GM19397 (cell line): ENCODE results near the gene PRR35.
A peak's percentile ranks its signal among the peaks of the same experiment; 100 is the strongest.

Experiments
- ATAC-seq: cut with Tn5 transposase; IDR thresholded peaks from one replicate; pipeline ENCODE4 v1.9.1; 2021; ENCODE audit warnings: mild to moderate bottlenecking, moderate library complexity; ENCODE audit not compliant: unreplicated experiment

Gene PRR35

DNA sequence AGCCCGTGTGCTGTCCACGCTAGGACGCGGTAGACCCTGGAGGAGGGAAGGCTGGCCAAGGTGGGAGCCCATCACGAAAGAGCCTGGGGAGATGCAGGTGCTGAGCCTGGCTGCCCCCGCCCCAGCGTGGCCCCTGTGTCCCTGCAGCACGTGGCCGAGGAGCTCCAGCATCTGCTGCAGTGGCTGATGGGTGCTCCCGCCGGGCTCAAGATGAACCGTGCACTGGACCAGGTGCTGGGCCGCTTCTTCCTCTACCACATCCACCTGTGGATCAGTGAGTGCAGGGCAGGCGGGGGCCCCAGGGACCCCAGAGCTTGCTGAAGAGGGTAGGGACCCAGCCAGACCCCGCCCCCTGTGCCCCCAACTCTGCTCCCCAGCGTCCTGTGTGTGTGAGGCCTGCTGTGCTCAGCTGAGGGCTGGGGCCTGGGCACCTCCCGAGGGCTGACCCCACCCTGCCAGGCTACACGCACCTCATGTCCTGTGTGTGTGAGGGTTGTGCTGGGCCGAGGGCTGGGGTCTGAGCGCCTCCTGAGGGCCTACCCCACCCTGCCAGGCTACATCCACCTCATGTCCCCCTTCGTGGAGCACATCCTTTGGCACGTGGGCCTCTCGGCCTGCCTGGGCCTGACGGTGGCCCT, 18.2 kb downstream of the PRR35 start:
- ATAC-seq = no peak

DNA sequence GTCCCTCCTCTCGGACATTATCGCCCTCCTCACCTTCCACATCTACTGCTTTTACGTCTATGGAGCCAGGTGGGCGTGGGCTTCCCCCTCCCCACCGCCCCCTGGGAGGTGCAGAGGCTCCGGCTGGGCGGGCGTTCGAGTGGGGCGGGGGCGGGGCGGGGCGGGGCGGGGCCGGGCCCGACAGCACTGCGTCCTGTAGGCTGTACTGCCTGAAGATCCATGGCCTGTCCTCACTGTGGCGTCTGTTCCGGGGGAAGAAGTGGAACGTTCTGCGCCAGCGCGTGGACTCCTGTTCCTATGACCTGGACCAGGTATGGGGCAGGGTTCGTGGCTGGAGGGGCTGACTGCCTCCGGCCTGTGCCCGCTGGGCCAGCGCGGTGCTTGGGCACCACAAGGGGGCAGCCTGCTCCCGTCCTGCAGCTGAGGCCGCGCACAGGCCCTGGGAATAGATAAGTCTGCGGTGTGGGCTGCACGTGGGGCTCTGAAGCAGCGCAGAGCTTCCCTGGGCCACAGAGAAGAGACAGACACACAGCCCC, 18.7 kb downstream of the PRR35 start:
- peak; percentile 56 for ATAC-seq

DNA sequence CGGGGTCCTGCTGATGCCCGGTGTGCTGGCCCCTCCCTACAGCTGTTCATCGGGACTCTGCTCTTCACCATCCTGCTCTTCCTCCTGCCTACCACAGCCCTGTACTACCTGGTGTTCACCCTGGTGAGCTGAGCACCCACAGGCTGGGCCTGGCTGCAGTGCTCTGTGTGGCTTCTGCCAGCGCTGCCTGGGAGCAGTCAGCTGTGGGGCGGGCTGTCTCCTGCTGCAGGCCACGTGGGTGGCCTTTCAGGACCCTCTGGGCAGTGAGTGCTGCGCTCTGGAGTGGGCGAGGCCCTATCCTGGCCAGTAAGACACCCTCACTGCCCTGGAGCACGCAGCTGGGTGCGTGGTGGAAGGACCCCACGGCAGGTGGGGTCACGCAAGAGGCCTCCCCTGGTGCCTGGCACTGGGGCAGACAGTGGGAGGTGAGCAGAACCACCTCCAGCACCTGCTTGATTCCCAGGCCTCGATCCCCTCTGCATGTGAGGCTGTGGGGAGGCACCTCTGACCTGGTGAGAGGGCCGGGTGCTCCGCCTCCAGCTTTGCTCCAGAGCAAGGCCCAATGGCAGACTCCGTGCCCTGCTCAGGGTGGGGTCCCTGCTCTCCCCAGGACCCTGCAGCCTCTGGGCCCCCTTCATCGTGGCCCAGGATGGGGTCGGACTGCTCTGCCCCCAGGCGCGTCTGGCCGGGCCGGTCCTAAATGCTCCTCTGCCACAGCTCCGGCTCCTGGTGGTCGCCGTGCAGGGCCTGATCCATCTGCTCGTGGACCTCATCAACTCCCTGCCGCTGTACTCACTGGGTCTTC, 20.1 kb downstream of the PRR35 start:
- ATAC-seq = no peak

- ATAC-seq = no peak
These were observed 20.8 kb downstream of the PRR35 start for GRCh38 chr16:580946-581498.

GRCh38 chr16:582218-582613, 22.0 kb downstream of the PRR35 start:
- no peak for ATAC-seq

GRCh38 chr16:582614-583331, 22.6 kb downstream of the PRR35 start:
- no peak for ATAC-seq

DNA sequence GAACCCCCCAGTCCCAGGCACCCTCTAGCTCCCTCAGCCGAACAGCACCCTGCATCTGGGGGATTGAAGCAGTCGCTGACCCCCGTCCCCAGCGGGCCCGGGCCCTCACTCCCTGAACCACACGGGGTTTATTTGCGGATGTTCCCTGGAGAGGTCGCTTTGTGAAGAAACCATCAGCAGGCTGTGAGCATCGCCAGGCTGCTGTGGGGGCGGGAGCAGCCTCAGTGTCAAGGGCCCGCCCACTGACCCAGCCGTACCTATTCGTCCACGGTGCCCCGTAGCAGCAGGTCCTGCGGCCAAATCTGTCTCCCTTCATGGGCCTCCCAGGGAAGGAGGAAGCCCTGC, 23.2 kb downstream of the PRR35 start:
- no peak for ATAC-seq

DNA sequence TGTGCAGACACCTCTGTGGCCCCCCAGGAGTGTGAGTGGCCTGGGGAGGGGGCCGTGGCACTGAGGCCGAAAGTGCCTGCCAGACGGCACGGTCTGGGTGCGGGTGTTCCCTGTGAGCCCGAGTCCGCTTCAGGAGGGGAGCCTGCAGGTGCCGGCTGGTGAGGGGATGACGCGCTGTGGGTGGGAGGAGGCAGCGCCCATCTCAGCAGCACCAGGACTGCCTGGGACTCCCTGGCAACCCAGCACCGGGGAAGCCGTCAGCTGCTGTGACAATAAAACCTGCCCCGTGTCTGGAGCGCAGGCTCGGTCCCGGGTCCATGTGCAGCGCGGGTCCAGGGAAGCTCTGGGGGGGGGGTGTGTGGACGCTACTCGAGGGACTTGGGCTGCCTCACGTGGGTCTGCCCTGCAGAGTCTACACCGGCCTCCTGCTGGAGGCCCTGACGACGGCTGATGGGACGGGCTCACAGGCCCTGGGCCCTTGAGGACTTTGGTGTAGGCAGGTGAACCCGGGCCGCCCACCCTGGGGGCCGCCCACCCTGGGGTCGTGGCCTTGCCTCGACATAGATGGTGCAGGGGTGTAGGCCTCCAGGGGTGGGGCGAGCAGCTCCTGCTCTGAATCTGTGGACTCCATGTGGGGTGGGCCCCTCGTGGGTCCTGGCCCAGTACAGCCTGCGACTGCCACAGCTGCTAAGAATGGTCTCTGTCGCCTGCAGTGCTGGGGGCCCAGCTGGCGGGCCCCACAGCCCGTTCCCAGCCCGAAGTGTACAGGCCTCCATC, 23.8 kb downstream of the PRR35 start:
- ATAC-seq = no peak

GRCh38 chr16:585351-585750, 25.2 kb downstream of the PRR35 start:
- no peak for ATAC-seq

GRCh38 chr16:586047-586644, 26.0 kb downstream of the PRR35 start:
- ATAC-seq = no peak

DNA sequence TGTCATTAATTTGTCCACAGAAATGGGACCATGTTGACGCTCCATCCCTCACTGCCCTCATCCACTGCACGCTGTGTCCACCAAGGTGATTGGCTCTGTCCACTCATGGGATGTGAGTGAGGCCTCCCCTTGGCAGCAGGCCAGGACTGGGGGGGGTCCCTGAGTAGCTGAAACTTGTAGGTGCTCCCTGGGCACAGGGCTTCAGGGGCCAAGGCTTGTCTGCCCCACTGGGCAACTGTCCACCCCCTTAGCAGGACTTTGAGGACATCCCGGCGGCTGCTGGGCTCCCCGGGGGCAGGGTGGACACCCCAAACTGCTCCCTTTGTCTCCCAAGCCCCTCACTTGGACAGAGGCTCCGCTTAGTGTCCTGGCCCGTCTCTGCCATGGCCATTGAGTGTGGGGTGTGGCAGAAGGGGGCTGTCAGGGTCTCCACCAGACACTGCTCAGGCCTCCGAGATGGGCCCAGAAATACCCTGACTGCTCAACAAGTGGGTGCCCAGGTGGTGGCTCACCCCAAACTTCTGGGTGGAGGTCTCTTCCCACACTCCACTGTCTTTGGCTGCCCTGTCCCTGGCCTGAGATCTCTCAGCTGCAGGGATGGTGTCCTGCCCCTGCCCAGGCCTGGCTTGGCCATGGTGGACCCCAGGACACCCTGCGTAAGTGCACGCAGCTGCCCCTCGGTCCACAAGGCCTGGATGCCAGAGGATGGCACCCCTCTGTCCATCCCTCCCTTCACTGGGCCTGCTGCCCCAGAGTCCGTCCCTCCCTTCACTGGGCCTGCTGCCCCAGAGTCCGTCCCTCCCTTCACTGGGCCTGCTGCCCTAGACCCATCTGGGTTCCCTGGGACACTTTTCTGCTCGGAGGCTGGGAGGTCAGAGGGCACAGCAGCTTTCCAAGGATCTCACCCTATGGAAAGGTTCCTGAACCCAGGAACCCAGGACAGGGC, 26.7 kb downstream of the PRR35 start:
- ATAC-seq = no peak

DNA sequence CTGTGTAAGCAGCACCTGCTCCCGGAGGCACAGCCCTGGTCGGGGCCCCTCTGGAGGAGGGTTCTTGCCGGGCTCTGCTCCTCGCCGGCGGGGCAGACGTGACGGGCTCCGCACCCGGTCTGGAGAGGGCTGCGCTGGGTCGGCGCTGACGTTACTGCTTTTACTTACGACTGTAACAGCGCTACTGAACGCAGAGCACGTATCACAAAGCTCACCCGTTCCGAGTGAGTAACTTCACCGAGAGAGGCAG, 28.4 kb downstream of the PRR35 start:
- ATAC-seq = peak; percentile 2

GRCh38 chr16:588889-589657, 28.9 kb downstream of the PRR35 start:
- peak; percentile 69 for ATAC-seq

- peak; percentile 72 for ATAC-seq
These were observed 29.5 kb downstream of the PRR35 start, which contains the start of gene RAB40C for GRCh38 chr16:589658-590187. Gene RAB40C, plus strand, starts transcription at chr16:590066. Its CDS starts 226 bp downstream, at chr16:590292.

DNA sequence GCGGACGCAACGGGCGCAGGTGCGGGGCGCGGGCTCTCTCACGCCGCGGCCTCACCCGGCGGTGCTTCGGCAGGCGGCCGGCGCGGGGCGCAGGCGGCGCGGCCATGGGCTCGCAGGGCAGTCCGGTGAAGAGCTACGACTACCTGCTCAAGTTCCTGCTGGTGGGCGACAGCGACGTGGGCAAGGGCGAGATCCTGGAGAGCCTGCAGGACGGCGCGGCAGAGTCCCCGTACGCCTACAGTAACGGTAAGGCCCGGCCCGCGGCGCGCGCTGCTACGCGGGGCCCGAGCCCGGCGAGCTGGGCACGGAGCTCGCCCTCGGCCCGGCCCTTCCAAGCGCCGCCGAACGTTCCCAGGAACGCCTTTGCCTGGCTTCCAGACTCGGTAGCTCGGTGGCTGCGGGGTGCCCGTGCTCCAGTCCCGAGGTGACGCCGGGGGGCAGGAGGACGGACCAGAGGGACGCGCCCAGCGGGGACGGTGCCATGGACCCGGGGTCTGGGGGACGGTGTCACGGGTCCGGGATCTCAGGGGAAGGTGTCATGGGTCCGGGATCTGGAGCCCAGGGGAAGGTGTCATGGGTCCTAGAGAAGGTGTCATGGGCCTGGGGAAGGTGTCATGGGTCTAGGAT, 30.1 kb downstream of the PRR35 start:
- no peak for ATAC-seq

- ATAC-seq = no peak
These were observed 30.6 kb downstream of the PRR35 start for GRCh38 chr16:590815-591200.

DNA sequence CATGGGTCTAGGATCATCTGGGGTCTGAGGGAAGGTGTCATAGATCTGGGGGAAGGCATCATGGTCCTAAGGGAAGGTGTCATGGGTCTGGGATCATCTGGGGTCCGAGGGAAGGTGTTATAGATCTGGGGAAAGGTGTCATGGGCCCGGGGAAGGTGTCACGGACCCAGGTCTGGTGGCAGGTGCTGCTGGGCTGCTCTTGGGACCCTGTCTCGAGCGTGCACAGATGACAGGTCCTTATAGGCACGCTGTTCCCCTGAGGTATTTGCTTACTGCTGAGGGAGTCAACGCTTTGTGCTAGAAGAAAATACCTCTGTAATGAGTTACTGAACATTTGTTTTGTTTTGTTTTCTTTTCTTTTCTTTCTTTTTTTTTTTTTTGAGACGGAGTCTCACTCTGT, 31.0 kb downstream of the PRR35 start:
- no peak for ATAC-seq
